Measurements from ENCODE around the gene ZNF267.
A peak's percentile ranks its signal among the peaks of the same experiment; 100 is the strongest.
"Not testable (repeated sequence)": the region's sequence is repeated elsewhere in the genome, so short reads cannot be mapped to it uniquely, and the experiment has no call there.

Gene ZNF267

DNA sequence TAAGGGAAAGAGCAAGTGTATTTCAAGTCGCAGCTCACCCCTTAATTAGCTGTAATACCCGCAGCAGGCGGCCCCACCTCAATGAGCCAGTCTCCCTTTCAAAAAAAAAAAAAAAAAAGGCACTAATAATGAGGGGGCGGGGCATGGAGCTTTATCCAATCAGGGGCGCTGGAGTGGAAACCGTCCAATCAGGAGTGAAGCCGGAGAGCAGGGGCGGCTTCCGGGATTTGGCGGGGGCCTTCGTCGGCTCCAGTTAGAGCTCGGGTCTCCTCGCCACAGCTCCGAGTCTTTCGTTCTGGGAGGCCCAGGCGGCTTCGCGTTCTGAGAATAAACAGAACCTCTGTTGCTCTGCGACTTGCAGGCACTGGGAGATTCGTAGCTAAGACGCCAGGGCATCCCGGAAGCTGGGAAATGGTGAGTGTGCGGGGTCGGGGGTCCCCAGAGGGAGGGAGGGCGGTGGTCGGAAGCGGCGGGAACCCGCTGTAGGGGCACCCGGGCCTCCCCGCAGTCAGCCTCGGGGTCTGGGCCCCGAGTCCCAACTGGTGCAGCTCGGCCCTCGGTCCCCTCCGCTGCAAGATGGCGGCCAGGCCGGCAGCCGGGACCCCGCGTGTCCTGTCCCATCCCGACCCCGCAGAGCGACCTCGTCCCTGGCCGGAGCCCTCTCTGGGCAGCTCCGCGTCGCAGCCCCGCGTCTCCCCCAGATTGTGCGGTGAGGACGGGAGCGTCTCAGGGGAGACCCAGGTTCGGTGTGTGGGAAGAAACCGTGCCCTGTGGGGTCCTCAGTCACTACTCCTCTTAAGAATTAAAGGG lies at the start of gene ZNF267:
TSS of gene ZNF267 (plus strand) at position 252 of the 810 bp plus-strand sequence. CDS start at position 412, 160 bp downstream.
- DNase-seq: peak; percentile 90

GRCh38 chr16:31833047-31833446 lies 40.6 kb upstream of the ZNF267 start:
- no peak for DNase-seq

DNA sequence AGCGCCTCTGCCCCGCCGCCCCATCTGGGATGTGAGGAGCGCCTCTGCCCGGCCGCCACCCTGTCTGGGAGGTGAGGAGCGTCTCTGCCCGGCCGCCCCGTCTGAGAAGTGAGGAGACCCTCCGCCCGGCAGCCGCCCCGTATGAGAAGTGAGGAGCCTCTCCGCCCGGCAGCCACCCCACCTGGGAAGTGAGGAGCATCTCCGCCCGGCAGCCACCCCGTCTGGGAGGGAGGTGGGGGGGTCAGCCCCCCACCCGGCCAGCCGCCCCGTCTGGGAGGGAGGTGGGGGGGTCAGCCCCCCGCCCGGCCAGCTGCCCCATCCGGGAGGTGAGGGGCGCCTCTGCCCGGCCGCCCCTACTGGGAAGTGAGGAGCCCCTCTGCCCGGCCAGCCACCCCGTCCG lies 37.2 kb upstream of the ZNF267 start:
- not testable (repeated sequence) for DNase-seq

DNA sequence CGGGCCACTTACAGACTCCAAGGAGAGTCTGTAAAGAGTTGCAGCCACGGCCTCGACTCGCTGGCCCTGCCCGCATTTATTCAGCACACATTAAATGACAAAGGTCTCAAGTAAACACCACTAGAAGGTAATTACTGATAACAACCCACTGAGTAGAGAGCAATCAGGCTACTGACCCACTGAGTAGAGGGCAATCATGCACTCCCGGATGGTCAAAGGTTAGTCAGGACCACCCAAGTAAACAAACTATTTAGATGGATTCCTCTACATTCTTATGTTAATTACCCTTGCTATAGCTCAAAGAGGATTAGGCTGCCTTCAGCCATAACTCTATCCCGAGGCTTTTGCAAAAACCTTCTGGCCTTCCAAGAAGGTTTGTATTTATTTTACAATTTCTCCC lies 30.7 kb upstream of the ZNF267 start:
- no peak for DNase-seq

- DNase-seq: not testable (repeated sequence)
Observed at GRCh38 chr16:31848572-31848971, 25.0 kb upstream of the ZNF267 start.

GRCh38 chr16:31853291-31853690 lies 20.3 kb upstream of the ZNF267 start:
- no peak for DNase-seq

GRCh38 chr16:31860508-31860907 lies 13.1 kb upstream of the ZNF267 start:
- DNase-seq: no peak

- DNase-seq: no peak
Observed at GRCh38 chr16:31861455-31861854, 12.2 kb upstream of the ZNF267 start.

DNA sequence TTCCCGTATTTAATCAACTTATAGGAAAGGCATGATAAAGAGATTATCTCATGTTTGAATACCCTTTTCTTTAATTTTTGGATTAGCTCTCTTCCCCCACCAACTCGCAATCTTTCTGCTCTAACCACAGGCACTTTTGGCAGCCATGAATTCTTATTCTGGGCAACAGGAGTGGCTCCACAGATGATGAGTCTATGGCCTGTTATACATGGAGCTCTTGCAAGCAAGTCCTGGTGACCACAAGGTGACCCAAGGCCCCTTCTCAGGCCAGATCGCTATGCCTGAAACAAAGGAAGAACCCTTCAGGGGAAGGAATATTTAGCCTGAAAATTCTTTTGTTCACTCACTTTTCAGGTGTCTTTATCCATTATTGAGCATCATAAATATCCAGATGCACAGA lies 10.8 kb upstream of the ZNF267 start:
- DNase-seq: no peak

GRCh38 chr16:31868164-31868563 lies 5.4 kb upstream of the ZNF267 start:
- DNase-seq: no peak

GRCh38 chr16:31868691-31869167 lies 4.9 kb upstream of the ZNF267 start:
- DNase-seq: peak; percentile 82

DNA sequence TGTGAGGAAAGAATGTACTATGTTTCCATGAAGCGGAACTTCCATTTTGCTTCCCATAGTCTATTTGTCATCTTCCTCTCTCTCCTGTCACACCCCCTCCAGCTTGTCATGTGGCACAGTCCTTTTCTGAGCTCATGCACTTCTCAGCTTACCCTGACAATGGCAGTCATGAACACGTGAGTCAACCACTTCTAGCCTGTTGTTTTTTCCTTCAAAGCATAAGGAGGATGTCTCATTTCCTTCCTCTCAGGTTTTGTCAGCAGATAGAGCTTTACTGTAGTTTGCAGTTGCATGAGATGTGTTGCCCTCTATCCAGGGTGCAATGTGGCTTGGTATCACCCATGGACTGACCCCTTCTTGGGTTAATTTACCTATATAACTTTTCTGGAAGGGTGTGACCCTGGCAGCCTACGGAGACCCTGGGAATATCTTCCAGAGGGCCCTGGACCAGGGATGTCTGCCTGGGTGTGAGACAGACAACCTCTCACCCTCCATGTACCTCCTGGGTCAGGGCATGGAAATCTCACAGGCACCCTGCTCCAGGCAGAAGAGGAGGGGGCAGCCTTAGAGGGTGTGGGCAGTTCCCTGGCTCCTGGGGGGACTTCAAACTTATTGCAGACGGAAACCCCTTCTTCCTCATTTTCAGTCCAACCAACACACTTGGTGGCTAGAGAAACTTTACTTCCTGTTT lies 4.0 kb upstream of the ZNF267 start:
- peak; percentile 54 for DNase-seq

DNA sequence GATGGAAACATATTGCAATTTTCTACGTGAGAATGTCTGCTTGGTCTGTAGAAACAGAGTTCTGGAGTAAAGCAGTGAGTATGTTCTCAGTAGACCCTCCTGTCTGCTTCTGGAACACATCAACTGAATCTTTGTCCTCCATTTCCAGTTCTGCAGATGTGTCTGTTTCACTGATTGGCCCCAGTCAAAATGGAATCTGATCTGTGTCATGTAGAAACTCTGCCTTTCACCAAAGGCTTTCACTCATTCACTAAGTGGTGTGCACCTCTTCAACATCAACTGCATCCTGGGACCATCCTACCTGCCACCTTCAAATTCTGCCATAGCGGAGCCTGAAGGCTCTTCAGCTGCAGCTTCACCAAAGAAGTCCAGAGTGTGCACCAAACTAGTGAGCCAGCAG lies 2.8 kb upstream of the ZNF267 start:
- no peak for DNase-seq

- no peak for DNase-seq
Observed at GRCh38 chr16:31871510-31871909, 2.1 kb upstream of the ZNF267 start.

DNA sequence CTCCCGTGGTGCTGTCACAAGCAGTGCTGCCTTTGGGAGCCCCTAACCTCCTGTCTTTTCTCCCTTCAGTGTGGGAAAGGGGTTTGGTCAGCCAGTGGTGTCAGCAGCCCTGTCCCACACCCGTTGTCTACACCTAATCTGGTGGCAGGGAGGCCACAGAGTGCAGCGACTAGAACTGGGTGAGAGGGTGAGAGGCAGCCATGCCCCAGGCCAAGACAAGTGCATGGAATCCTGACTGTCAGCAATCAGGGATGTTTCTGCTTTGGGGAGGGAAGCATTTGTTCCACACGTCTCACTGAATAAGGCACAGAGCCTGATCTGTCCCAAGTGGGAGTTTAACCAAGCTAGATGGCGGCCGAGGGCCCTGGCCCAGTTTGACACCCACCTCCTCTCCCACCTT lies 1.4 kb upstream of the ZNF267 start:
- no peak for DNase-seq

GRCh38 chr16:31874366-31875111 lies 932 bp downstream of the ZNF267 start:
- DNase-seq: no peak

DNA sequence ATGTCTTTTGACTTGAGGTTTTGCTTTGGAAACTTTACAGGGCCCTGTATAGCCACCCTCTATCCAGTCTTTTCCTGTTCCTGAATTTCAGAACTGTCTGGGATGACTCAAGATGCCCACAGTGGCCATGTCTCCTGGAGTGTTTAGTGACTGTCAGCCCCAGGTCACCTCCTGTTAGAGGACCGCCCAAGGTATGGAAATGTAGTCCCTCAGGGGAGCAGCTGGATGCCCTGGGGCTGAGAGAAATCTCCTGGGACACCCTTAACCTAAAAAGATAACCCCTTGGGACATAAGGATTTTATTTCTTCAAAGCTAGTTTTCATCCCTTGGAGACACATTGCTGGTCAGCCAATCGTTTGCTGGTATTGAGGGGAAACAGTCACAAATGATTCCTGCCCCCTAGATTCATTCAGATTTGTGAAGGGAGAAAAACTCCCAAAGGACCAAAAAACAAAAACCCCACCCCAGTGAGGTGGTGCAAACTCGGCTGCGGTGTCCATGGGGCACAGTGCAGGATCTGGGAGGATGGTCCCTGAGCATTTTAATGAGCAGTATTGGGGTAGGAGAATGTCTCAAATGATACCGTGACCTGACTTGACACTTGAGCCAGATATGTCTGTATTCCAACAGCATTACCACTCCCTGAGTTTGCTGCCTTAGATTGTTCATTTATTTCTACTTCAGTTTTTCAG lies 1.7 kb downstream of the ZNF267 start:
- DNase-seq: peak; percentile 46

- no peak for DNase-seq
Observed at GRCh38 chr16:31875928-31876547, 2.4 kb downstream of the ZNF267 start.

- DNase-seq: no peak
Observed at GRCh38 chr16:31876951-31877828, 3.6 kb downstream of the ZNF267 start.

DNA sequence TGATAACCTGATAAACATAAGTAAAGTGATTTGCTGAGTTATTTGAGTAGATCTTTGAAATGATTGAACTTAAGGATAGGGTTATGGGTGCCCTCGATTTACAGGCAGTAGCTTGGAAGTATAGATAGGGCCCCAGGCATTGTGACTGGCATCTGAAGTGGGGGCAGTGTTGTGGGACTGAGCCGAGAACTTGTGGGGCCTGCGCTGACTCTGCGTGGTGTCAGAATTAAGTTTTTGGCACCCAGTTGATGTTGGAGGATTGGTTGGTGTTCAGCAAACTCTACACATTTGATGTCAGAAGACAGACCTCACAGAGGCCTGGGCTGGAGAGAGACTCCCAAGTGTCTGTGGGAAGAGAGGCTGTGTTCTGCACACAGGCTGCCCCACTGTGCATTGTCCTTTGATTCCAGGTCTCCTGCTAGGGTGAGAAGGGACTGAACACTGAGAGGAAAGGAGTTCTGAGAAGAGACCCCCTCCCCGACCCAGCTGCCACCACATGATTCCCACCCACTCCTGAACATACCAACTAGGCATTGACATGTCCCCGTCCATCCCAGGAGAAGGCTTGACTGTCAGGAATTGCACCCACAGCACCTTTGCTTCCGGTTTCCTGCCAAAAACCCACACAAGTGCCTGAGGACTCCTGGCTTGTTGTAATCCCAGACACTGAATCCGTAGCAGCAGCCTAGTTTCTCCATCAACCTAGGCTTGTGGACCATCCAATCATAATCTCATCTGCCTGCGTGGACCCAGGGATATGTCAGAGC lies 4.5 kb downstream of the ZNF267 start:
- DNase-seq: no peak

GRCh38 chr16:31879937-31880321 lies 6.3 kb downstream of the ZNF267 start:
- no peak for DNase-seq
